Colonic mucosa (tissue), 4 donors: ENCODE measurements around the gene RARB. TPM values are rescaled to one million over a fixed set of nuclear protein-coding genes. Genes with fewer than 3 reads are reported as not detected.

Experiments
- DNase-seq: peaks from one replicate; pipeline ENCODE4 v3.0.0-alpha.2; 2020
- H3K27ac ChIP-seq: fragments of 200-600 bp; one replicate; pipeline ENCODE4 v1.8.0; 2021
- H3K27me3 ChIP-seq: fragments of 200-600 bp; one replicate; pipeline ENCODE4 v1.8.0; 2021
- H3K36me3 ChIP-seq: fragments of 200-600 bp; one replicate; pipeline ENCODE4 v1.8.0; 2021
- H3K4me1 ChIP-seq: fragments of 200-600 bp; one replicate; pipeline ENCODE4 v1.8.0; 2021; ENCODE audit warnings: mild to moderate bottlenecking
- H3K4me3 ChIP-seq: fragments of 200-600 bp; one replicate; pipeline ENCODE4 v1.8.0; 2021
- H3K9ac ChIP-seq, 2 donors: one replicate each; pipeline ENCODE4 v1.7.0; 2013; ENCODE audit warnings: control low read depth in 2 of 2, low read depth in 2 of 2, low read length in 2 of 2
- H3K9me3 ChIP-seq: fragments of 200-600 bp; one replicate; pipeline ENCODE4 v1.8.0; 2021
- intact Hi-C: fragments of 100-400 bp; cut with DNase I; formaldehyde crosslinking; loops from one replicate; pipeline ENCODE4 v1.14.1; 2022
- total RNA-seq, 2 donors: library from RNA; stranded (reverse); fragmentation: NEBNext Ultra II Directional in 1 of 2; extraction: Animal tissue kit (Norgen Biotek cat#: 25700) in 1 of 2; gene quantifications; one replicate each; pipeline ENCODE4 v1.2.1, GENCODE V29; 2021
- TF ChIP-seq, protein P1 (sequence below): fragments of 200-600 bp; IDR thresholded peaks from one replicate; pipeline ENCODE4 v1.8.0; 2022; ENCODE audit warnings: antibody characterized with exemption, mild to moderate bottlenecking
- donor health status: healthy.
- donor health status: DM: no; HTN: no; CAD: no.
- donor health status: DM: no; HTN: no; CAD: no.

RARB gene
- total RNA-seq, 2 donors from 2014 or later = 0.54 to 0.74 TPM

DNA sequence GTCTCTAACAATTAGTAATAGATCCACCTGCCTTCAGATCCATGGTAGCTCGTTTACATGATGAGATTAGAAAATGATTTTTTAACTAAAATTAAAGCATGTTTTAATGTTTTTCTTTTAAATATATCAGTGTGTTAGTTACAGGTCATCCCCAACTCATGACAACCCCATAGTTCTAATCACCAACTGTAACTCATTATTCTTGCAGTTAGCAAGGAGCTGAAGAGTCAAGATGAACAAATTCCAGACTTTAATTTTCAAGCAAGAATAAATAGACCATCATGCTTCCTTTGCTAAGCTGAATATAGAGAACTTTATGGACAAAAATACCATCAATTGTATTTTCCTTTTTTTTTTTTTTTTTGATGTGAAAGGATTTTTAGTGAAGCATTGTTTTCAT lies 135.5 kb downstream of the RARB start:
- no peak for DNase-seq
- no peak overlapping the region for H3K4me3 ChIP-seq
- H3K27ac ChIP-seq = no peak overlapping the region
- H3K36me3 ChIP-seq = no peaks in the 10 kb centered on the region
- no peaks in the 10 kb centered on the region for H3K4me1 ChIP-seq
- intact Hi-C loops = no loop called here
- TF ChIP-seq, protein P1, sequence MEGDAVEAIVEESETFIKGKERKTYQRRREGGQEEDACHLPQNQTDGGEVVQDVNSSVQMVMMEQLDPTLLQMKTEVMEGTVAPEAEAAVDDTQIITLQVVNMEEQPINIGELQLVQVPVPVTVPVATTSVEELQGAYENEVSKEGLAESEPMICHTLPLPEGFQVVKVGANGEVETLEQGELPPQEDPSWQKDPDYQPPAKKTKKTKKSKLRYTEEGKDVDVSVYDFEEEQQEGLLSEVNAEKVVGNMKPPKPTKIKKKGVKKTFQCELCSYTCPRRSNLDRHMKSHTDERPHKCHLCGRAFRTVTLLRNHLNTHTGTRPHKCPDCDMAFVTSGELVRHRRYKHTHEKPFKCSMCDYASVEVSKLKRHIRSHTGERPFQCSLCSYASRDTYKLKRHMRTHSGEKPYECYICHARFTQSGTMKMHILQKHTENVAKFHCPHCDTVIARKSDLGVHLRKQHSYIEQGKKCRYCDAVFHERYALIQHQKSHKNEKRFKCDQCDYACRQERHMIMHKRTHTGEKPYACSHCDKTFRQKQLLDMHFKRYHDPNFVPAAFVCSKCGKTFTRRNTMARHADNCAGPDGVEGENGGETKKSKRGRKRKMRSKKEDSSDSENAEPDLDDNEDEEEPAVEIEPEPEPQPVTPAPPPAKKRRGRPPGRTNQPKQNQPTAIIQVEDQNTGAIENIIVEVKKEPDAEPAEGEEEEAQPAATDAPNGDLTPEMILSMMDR = no peak
- H3K9me3 ChIP-seq = no peaks in the 10 kb centered on the region
- no peak overlapping the region for H3K9ac ChIP-seq
- H3K27me3 ChIP-seq = no peaks in the 10 kb centered on the region

GRCh38 chr3:25564075-25564474 lies 136.0 kb downstream of the RARB start:
- no peak overlapping the region for H3K9ac ChIP-seq
- no peak overlapping the region for H3K27ac ChIP-seq
- no peaks in the 10 kb centered on the region for H3K9me3 ChIP-seq
- TF ChIP-seq, protein P1 = no peak
- H3K27me3 ChIP-seq = no peaks in the 10 kb centered on the region
- intact Hi-C loops = no loop called here
- no peak for DNase-seq
- H3K4me3 ChIP-seq = no peak overlapping the region
- H3K36me3 ChIP-seq = no peaks in the 10 kb centered on the region
- no peaks in the 10 kb centered on the region for H3K4me1 ChIP-seq

GRCh38 chr3:25565807-25566206 lies 137.7 kb downstream of the RARB start:
- H3K9ac ChIP-seq = no peak overlapping the region
- TF ChIP-seq, protein P1 = no peak
- no peaks in the 10 kb centered on the region for H3K27me3 ChIP-seq
- H3K4me1 ChIP-seq = no peaks in the 10 kb centered on the region
- no peaks in the 10 kb centered on the region for H3K9me3 ChIP-seq
- DNase-seq = no peak
- H3K4me3 ChIP-seq = no peak overlapping the region
- no peaks in the 10 kb centered on the region for H3K36me3 ChIP-seq
- intact Hi-C loops = no loop called here
- H3K27ac ChIP-seq = no peak overlapping the region

- DNase-seq = no peak
- no peaks in the 10 kb centered on the region for H3K36me3 ChIP-seq
- H3K9ac ChIP-seq = no peak overlapping the region
- TF ChIP-seq, protein P1 = no peak
- no peak overlapping the region for H3K27ac ChIP-seq
- intact Hi-C loops = no loop called here
- H3K4me1 ChIP-seq = no peaks in the 10 kb centered on the region
- no peak overlapping the region for H3K4me3 ChIP-seq
- H3K27me3 ChIP-seq = no peaks in the 10 kb centered on the region
- no peaks in the 10 kb centered on the region for H3K9me3 ChIP-seq
These were observed 138.4 kb downstream of the RARB start for GRCh38 chr3:25566358-25566920.

DNA sequence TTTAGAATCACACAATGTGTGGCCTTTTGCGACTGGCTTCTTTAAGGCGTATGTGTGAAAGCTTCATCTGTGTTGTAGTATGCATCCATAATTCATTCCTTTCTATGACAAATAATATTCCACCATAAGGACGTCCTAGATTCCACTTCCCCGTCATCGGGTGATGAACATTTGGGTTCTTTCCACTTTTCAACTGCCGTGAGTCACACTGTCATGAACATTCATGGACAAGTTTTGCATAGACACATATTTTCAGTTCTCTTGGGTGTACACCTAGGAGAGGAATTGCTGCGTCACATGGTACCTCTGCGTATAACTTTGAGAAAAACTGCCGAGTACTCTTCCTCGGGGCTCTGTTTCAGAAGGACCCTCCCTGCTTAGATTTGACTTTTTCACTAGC lies 139.3 kb downstream of the RARB start:
- H3K9ac ChIP-seq = no peak overlapping the region
- intact Hi-C loops = no loop called here

More for the DNA sequence above, 139.3 kb downstream of the RARB start:
- Histone ChIP-seq H3K27me3 (no peaks in the 10 kb centered on the region), H3K4me1 (no peaks in the 10 kb centered on the region), H3K27ac (no peak overlapping the region), H3K36me3 (no peaks in the 10 kb centered on the region), H3K4me3 (no peak overlapping the region), H3K9me3 (no peaks in the 10 kb centered on the region)
- no peak for DNase-seq
- TF ChIP-seq, protein P1 = no peak
